ENCODE measurements around the gene OVCH1.
A peak's percentile ranks its signal among the peaks of the same experiment; 100 is the strongest.
"Not testable (repeated sequence)": the region's sequence is repeated elsewhere in the genome, so short reads cannot be mapped to it uniquely, and the experiment has no call there.

The OVCH1 gene

GRCh38 chr12:29395356-29395755, 102.1 kb downstream of the OVCH1 start:
- Histone ChIP-seq H3K4me1 (ENCODE audit: control insufficient read depth, insufficient read depth, low read length) (no peaks in the 10 kb centered on the region), H3K36me3 (ENCODE audit: control insufficient read depth, insufficient read depth, low read length) (no peaks in the 10 kb centered on the region), H3K4me3 (ENCODE audit: low read length) (no peak overlapping the region), H3K27ac (ENCODE audit: low read depth, low read length) (no peak overlapping the region), H3K27me3 (ENCODE audit: control insufficient read depth, insufficient read depth, low read length) (no peaks in the 10 kb centered on the region), H3K9ac (ENCODE audit: low read length) (no peak overlapping the region)

GRCh38 chr12:29390419-29390818, 107.1 kb downstream of the OVCH1 start:
- not testable (repeated sequence) for H3K27me3 ChIP-seq (ENCODE audit: control insufficient read depth, insufficient read depth, low read length); H3K27ac ChIP-seq (ENCODE audit: low read depth, low read length); H3K4me3 ChIP-seq (ENCODE audit: low read length); H3K36me3 ChIP-seq (ENCODE audit: control insufficient read depth, insufficient read depth, low read length); H3K9ac ChIP-seq (ENCODE audit: low read length); H3K4me1 ChIP-seq (ENCODE audit: control insufficient read depth, insufficient read depth, low read length)

- no peak overlapping the region for H3K27ac ChIP-seq (ENCODE audit: low read depth, low read length)
- H3K36me3 ChIP-seq (ENCODE audit: control insufficient read depth, insufficient read depth, low read length): no peaks in the 10 kb centered on the region
- no peaks in the 10 kb centered on the region for H3K4me1 ChIP-seq (ENCODE audit: control insufficient read depth, insufficient read depth, low read length)
- no peak overlapping the region for H3K9ac ChIP-seq (ENCODE audit: low read length)
- H3K27me3 ChIP-seq (ENCODE audit: control insufficient read depth, insufficient read depth, low read length): no peaks in the 10 kb centered on the region
- H3K4me3 ChIP-seq (ENCODE audit: low read length): no peak overlapping the region
Measured at GRCh38 chr12:29389295-29389919, 108.1 kb downstream of the OVCH1 start.

GRCh38 chr12:29386084-29386680, 111.3 kb downstream of the OVCH1 start:
- H3K27ac ChIP-seq (ENCODE audit: low read depth, low read length); H3K4me3 ChIP-seq (ENCODE audit: low read length); H3K9ac ChIP-seq (ENCODE audit: low read length); H3K4me1 ChIP-seq (ENCODE audit: control insufficient read depth, insufficient read depth, low read length); H3K36me3 ChIP-seq (ENCODE audit: control insufficient read depth, insufficient read depth, low read length); H3K27me3 ChIP-seq (ENCODE audit: control insufficient read depth, insufficient read depth, low read length): not testable (repeated sequence)

GRCh38 chr12:29385194-29385593, 112.3 kb downstream of the OVCH1 start:
- not testable (repeated sequence) for H3K27ac ChIP-seq (ENCODE audit: low read depth, low read length); H3K36me3 ChIP-seq (ENCODE audit: control insufficient read depth, insufficient read depth, low read length); H3K9ac ChIP-seq (ENCODE audit: low read length); H3K4me1 ChIP-seq (ENCODE audit: control insufficient read depth, insufficient read depth, low read length); H3K27me3 ChIP-seq (ENCODE audit: control insufficient read depth, insufficient read depth, low read length); H3K4me3 ChIP-seq (ENCODE audit: low read length)

GRCh38 chr12:29382251-29382650, 115.2 kb downstream of the OVCH1 start:
- Histone ChIP-seq H3K9ac (ENCODE audit: low read length) (no peak overlapping the region), H3K36me3 (ENCODE audit: control insufficient read depth, insufficient read depth, low read length) (no peaks in the 10 kb centered on the region), H3K4me3 (ENCODE audit: low read length) (no peak overlapping the region), H3K27ac (ENCODE audit: low read depth, low read length) (no peak overlapping the region), H3K27me3 (ENCODE audit: control insufficient read depth, insufficient read depth, low read length) (no peaks in the 10 kb centered on the region), H3K4me1 (ENCODE audit: control insufficient read depth, insufficient read depth, low read length) (peaks cover 3% of the 10 kb centered on the region)

GRCh38 chr12:29380536-29381523, 116.7 kb downstream of the OVCH1 start, which contains the start of gene ERGIC2:
Gene ERGIC2 (minus strand): TSS chr12:29381172. CDS start chr12:29371633, 9,539 bp downstream.
- H3K4me3 ChIP-seq (ENCODE audit: low read length): peak within 1 kb of the TSS; percentile 87
- no peaks in the 10 kb centered on the region for H3K27me3 ChIP-seq (ENCODE audit: control insufficient read depth, insufficient read depth, low read length)
- H3K4me1 ChIP-seq (ENCODE audit: control insufficient read depth, insufficient read depth, low read length): peaks cover 3% of the 10 kb centered on the region
- peak within 1 kb of the TSS; percentile 87 for H3K27ac ChIP-seq (ENCODE audit: low read depth, low read length)
- peak within 1 kb of the TSS; percentile 74 for H3K9ac ChIP-seq (ENCODE audit: low read length)
- H3K36me3 ChIP-seq (ENCODE audit: control insufficient read depth, insufficient read depth, low read length): no peaks in the 10 kb centered on the region

All from rectal smooth muscle tissue (tissue), 1 donor.